ENCODE data around the gene DTD2.

Gene DTD2

GRCh38 chr14:31403707-31404106 lies 53.6 kb downstream of the DTD2 start:
- no peak for DNase-seq

GRCh38 chr14:31402764-31403439 lies 54.4 kb downstream of the DTD2 start:
- no peak for DNase-seq

- DNase-seq: no peak
Observed at GRCh38 chr14:31401369-31401932, 55.9 kb downstream of the DTD2 start.

GRCh38 chr14:31400031-31400638 lies 57.2 kb downstream of the DTD2 start:
- DNase-seq: no peak
